Measurements from ENCODE around the gene RAPGEF5. TPM values are rescaled to one million over a fixed set of nuclear protein-coding genes. Genes with fewer than 3 reads are reported as not detected.

Gene RAPGEF5
- total RNA-seq, 1 experiment from 2014 or later = 0.84 TPM

DNA sequence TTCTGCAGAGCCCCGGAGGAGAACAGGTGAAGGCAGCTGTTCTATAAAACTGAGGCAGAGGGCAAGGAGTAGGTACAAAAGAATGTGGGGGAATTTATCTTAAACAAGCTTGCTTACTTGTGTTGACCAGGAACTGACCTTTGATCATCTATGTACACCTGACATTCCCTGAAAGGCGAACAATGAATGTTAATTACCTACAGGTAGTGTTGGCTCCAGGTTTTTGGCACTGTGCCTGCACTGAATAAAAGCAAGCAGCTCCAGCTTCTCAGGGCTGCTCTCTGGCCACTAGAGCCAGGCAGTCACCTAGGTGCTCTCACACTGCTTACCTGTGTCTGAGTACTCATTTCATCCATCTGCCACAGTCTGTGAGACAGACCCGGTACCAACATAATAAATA is 87.0 kb downstream of the RAPGEF5 start:
- DNase-seq (ENCODE audit: extremely low read depth, low read depth) = no peak

DNA sequence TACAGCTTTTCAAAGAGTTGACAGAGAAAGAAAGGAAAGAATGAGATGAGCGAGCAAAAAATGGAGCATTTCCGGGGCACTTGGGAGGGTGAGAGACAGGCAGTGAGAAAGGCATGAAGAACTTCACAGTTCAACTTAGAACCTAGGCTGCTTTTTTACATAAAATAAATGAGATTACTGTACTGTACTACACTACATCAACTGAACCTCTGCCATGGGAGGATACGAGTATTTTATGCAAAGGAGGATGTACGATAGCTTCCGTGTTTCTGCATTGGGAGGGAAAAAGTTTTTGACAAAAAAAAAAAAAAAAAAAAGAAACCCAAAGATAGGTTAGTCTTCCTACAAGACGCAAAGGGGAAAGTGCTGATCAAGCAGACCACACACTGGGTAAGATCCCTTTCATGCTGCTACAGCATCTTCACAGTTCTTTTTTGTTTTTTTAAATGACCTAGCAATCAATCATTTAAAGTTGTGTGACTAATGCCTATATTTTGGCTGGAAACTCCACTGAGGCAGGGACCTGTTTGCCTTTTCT is 88.0 kb downstream of the RAPGEF5 start:
- DNase-seq (ENCODE audit: extremely low read depth, low read depth) = no peak

DNA sequence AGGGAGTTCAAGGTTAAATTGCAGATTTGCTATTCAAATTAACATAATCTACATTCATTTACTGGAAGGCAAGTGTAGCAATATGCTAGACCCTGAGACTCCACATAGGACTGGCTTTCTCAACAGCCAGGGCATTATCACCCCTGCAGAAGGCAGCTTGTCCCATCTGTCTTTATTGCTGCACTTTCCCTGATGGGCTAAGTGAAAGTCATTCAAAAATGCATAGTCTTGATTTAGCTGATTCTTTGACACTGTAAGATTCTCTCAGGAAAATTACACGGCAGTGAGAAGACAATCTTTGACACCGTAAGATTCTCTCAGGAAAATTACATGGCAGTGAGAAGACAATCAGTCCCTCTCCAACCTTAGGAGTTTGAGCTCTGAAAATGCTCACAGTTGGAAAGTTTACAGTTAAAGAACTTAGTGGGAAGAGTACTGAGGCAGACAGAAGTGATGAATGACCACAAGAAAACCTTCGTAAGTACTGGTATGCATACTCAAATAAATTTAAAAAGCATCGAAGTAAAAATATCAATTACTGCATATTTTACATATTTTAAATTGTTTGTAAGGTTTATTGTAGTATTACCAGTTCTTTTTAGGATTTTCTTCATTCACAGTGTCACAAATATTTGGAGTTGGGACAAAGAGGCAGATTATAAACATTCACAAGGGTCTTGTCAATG is 88.9 kb downstream of the RAPGEF5 start:
- no peak for DNase-seq (ENCODE audit: extremely low read depth, low read depth)

DNA sequence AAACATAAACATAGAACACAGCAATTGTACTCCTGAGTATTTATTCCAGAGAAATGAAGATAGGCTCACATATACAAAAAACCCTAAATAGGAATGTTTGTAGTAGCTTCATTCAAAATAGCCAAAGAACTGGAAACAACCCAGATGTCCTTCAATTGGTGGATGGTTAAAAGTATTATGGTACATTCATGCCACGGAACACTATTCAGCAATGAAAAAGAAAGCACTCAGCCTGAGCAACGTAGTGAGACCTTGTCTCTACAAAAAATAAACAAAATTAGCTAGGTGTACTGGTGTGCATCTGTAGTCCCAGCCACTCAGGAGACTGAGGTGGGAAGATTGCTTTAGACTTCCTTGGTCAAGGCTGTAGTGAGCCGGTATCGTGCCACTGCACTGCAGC is 94.4 kb downstream of the RAPGEF5 start:
- DNase-seq (ENCODE audit: extremely low read depth, low read depth) = no peak

DNA sequence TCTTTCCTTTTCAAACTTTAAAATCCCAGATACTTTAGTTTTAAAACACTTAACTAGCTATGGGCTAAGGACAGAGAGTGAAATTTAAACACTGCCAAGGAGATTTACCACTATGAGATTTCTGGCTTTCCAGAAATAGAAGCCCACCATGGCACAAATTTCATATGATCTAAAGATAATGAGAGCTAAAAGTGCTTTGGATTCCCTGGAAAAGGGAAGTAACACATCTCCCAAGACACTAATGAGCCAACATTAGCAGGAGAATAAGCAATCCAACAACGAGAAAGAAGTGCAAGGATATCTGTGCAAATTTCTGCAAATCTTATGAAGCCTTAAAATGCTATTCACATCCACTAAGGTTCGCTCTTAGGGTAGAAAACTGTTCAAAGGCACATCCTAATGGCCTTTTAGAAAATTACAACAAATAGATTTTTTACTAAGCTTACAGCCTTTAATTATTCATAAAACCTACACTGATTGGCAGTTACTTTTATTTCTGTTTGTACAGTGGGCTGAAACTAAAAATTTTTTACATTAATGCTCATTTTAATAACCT is 100.3 kb downstream of the RAPGEF5 start:
- DNase-seq (ENCODE audit: extremely low read depth, low read depth) = no peak

DNA sequence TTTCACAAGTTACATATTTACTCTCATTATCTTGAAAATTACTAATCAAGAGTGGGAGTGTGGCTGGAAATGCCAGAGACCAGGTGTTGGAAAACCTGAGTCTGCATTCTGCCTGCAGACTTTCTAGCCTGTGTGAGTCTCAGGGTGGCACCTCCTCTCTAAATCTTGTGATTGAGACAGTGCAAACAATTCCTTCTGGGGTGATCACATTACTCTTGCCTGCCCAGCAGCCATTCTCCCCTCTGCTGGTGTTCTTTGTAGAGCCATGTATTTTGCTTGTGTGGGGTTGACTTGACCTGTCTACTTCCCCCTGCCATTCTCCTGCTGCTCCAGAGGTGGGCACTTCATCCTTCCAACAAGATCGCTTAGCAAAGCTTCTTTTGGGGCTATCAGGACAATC is 101.1 kb downstream of the RAPGEF5 start:
- DNase-seq (ENCODE audit: extremely low read depth, low read depth) = no peak

DNA sequence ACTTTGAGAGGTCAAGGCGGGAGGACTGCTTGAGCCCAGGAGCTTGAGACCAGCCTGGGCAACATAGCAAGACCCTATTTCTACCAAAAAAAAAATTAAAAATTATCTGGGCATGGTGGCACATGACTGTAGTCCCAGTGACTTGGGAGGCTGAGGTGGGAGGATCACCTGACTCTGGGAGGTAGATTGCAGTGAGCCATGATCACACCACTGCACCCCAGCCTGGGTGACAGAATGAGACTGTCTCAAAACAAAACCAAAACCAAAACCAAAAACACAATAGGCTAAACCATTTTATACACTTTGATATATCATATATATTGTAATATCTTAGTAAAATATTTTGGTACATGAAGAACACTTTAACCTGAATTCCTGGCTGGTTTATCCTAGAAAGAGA is 101.6 kb downstream of the RAPGEF5 start:
- no peak for DNase-seq (ENCODE audit: extremely low read depth, low read depth)

DNA sequence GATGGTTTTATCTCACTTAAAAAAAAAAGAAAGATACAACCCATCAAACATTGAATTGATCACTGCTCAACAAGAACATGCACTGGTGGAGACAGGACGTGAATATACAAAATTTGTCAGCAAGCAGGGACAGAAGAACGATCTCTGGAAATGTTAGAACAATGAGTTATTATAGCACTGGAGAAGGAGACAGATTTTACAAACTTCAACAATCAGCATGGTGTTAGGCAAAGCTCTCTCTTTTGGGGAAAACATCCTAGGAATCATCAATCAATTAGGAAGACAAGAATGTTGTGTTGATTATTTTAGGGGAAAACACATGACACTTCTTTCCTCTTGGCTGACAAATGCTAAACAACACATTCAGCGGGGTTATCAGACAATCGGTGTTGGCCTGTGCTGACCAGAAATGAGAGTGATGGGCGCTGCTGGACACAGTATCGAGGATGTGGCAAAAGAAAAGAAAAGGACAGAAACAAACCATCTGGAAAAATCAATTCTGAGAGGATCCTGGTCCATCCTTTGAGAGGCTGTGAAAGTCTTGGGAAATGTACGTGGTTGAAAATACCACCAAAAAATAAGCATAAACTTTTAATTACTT is 103.9 kb downstream of the RAPGEF5 start:
- DNase-seq (ENCODE audit: extremely low read depth, low read depth) = no peak

DNA sequence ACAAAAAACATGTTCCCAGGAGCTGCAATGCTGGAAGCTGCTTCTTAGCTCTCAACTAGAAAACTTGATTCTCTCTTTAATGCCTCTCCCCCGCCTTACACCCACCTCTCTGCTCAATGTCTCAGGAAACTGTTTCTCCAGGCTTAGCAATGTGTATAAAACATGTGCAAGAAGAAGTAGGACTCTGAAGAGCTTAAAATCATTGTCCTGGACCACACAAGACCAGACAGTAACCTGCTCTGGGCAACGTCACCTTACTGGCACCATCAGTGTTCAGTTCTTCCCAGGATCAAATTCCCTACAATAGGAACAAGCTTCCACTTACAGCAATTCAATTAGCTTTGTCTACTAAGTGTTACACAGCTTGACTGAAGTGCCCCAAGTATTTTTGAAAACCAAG is 104.9 kb downstream of the RAPGEF5 start:
- no peak for DNase-seq (ENCODE audit: extremely low read depth, low read depth)

DNA sequence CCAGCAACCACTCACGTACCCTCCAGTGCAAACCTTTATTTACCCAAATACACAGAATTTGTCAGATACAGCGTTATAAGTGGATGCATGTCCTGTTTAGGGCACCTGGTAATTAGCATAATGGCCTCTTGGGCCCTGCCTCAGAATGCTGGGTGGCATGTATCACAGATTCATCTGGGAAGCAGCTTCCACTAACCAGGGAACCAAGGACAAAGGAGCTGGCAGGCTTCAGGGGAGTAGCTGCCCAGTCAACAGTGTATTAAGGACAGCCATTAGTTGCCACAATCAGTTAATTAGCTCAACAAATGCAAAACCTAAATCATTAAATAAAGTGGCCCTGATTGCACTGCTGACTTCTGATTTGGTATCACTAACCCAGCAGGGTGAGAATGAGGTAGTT is 105.7 kb downstream of the RAPGEF5 start:
- DNase-seq (ENCODE audit: extremely low read depth, low read depth) = no peak

DNA sequence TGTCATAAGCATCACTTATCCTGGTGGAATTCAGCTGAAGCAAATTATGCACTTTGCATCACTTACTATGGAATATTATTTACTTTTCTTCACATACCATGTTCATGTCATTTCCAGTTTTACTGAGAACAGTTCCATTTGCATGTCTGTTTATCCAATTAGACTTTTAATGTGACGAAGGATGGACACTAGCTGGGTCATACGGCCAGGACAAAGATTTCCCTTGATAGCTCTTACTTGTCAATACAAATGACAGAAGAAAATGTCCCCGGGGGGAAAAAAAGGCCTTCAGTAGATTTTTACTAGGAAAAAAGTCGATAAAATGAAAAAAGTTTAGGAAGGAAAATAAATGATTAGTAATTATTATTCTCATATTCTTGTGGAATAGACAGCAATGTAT is 106.6 kb downstream of the RAPGEF5 start:
- DNase-seq (ENCODE audit: extremely low read depth, low read depth) = no peak

DNA sequence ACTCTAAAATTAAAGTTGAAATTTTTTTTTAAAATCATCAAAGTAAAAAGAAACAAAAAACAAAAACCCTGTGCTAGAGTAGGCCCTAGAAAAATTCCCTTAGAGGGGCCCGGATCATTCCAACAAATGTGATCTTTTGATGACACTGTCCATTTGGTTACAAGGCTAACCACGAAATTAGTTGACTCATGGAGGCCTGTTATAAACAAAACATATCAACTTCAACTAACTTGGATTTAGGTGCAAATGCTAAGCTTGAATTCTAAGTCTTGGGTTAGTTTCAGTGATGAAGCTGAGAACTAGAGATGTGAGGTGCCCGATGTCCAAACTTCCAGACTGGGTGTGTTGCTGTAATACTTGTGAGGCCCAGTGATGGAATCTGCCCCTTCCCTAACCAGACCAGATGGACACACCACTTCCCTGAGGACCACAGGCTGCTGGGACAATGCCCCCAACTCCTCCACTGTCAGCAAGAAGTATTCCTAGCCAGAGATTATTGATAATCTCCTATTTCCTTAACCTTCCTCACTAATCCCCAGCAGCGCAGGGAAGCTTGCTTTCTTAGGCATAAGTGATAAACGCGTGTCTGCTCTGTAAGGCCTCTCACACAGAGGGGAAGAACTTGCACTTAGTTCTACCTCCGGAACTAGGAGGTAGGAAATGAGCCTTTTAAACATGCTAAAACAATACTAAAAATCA is 108.7 kb downstream of the RAPGEF5 start:
- DNase-seq (ENCODE audit: extremely low read depth, low read depth) = no peak

DNA sequence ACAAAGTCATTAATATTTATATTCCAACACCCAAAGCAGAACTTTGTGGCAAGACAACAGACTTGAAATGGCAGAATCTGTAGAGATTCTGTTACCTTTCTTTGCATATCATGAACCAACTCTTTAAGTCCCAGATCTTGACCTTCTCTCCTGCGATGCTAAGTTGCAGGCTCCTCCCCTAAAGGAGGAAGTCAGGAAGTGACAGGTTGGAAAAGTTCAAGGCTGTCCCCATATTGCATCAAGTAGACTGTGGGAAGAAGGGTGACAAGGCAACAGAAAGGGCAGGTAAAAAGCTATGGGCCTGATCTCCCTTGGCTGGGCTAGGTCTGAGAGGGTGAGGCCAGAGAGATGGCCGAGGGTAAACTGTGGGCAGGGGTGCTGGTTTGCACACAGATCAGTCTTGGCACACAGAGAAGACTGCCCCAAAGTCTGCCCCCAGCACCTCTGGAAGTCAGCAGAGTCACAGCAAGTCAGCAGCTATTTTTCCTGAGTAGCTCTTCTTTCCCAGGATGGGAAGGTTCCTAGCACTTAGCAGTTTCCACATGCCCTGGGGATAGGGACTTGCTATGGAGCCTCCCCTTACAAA is 115.1 kb downstream of the RAPGEF5 start:
- no peak for DNase-seq (ENCODE audit: extremely low read depth, low read depth)

DNA sequence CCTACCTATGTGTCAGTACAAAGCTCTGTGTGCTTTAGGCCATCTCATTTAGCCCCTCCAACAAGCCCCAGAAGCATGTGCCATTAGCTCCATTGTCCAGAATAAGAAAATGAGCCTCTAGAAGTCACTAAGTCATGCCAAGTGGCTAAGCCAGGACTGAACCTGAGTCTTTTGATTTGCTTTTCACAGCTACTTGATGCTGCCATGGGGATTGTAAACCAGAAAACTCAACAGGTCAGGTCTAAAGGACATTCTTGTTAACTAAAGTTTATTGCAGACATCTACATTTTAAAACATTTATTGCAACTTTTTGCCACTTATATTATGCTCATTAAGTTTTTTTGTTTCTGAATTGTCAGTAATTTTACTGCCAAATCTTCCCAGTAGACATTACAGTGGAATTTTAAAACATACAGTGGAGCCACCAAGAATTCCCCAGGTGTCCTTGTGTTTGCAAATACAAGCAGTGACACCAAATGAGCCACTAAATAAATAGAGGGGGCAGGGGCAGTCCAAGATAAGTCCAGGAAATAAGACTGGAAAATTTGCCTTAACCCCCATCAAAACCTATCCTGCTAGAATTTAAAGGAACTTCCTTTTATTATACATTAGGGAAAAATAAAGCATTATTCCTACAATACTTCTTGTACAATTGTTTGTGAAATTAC is 115.9 kb downstream of the RAPGEF5 start:
- DNase-seq (ENCODE audit: extremely low read depth, low read depth) = no peak

DNA sequence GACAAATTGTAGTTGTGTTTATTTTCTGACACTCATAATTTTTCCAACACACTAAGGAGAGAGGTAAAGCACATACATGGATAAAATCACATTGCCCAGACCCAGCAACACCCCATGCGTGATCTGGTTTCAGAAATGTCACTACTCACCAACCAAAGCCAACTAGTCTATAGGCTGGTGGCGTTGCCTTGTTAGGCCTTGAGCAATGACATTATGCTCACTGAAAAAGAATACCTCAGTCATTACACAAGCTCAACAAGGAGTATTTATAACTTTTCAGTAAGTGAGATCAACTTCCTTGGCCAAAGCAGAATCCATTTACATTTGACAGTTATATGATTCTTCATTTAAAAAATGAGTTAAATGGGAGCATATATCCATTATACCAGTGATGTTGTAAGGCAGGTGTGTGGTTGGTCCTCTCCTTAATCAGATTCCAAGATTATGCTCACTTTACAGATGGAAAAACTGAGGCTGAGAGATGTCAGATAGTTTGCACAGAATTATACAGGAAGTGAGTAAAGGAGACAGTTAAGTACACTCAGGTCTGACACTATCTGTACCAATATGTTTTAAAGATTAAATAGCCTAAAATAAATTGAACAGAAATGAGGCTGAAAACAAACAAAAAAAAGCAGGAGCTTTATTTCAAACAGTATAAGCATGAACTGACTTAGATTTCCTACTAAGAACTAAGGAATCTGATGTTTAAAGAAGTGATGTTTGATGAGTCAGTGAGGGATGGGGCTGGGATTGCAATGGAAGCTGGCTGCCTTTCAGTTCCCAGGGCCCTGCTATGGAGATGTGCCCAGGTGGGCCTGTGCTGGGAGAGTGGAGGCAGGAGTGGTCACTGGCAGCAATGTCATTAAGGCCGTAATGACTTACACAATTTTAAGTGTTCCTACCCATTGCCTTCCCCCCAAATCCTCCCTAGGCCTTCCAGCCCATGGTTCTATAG is 118.3 kb downstream of the RAPGEF5 start:
- no peak for DNase-seq (ENCODE audit: extremely low read depth, low read depth)

DNA sequence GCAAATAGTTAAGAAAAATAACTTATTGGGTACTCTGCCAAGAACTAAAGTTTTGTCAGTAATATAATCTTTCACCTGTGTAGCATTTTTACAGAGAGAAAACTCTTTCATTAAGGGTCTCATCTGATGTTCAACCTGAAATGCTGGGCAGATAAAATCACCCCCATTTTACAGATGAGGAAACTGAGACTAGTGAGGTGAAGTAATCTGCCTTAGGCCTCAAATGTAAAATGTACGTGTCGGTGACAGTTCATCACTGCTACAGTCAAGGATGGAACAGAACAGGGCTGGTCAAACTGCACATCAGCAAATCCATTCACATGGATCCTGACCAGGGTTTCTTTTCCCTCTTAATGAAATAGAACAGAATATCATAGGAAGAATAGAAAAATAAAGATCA is 121.8 kb downstream of the RAPGEF5 start:
- DNase-seq (ENCODE audit: extremely low read depth, low read depth) = no peak

DNA sequence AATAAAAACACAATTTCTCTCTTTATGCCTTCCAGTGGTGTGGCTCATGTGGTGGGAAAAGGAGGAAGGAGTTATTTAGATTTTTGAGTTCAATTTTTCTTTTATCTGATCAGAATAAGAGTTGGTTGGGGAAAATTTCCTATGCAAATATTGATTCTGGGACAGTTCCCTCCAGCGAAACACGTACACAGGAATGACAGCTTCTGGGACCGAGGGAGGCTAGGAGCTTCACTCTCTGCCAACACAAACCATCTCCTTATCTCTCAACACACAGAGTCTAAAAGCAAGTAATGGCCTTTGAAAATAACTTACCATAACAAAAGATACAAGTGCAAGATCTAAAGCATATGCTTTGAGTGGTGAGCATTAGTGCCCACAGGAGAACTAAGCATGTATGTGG is 122.7 kb downstream of the RAPGEF5 start:
- no peak for DNase-seq (ENCODE audit: extremely low read depth, low read depth)

DNA sequence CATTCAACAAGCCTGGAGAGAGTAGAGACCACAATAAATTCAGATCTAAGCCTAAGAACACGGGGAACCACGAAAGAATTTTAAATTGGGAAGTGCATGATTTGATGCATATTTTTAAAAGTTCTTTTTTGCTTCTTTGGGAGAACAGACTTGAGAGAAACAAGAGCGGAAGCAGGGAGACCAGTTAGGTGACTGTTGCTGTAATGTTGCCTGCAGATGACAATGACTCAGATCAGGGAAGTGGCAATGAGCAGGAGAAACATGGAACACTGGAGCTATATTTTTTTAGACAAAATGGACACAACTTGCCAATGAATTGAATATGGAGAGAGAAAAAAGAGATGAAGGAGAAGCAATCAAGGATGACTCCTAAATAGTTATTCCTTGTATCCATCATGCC is 125.1 kb downstream of the RAPGEF5 start:
- DNase-seq (ENCODE audit: extremely low read depth, low read depth) = no peak

DNA sequence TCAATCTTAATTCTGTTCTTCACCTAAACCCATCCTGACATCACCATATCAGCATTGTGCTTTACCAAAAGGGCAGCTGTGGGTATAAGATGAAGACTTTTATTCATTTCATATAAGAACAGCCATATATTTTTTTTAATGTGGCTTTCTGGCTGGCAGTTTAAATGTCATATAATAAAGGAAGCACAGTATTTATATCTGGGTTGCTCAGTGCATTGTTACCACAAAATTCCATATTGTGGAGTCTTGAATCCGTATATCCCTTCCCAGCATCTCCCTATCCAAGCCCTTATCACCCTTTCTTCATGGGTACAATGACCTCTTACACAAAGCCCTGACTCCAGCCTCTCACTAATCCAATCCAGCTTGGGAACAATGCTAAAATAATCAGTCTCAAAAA is 125.8 kb downstream of the RAPGEF5 start:
- no peak for DNase-seq (ENCODE audit: extremely low read depth, low read depth)

DNA sequence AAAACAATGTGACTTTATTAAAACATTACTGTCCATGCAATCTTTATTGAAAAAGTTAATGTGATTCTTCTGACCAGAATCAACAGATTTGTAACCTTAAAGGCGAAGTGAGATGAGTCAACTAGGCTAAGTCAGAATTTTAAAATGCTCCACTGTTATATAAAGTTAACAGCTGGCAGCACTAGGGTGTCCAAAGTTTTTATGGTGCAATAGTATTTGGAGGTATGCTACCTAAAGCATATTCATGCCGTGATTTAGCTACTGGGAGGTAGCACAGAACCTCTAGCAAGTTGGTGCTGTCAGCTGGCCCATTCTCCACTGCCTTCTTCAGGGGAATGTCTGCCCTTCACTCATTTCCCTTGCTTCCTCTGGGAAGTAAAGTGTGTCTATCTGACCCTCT is 126.7 kb downstream of the RAPGEF5 start:
- DNase-seq (ENCODE audit: extremely low read depth, low read depth) = no peak

All from NCI-H460 (cell line).